A549 (cell line): Measurements from ENCODE around the gene SLC18A3.

Experiments
- BHLHE40 ChIP-seq: IDR thresholded peaks from 2 replicates; pipeline ENCODE4 v1.6.1; 2012; ENCODE audit warnings: low read depth, low read length, inconsistent platforms
- CTCF ChIP-seq: fragments of >200 bp; sonication (Bioruptor Twin); formaldehyde crosslinking; IDR thresholded peaks from 3 replicates; pipeline ENCODE4 v1.5.1; 2016
- EP300 ChIP-seq, 2 experiments: fragments of >200 bp; sonication (Bioruptor Twin); formaldehyde crosslinking; IDR thresholded peaks; 2 replicates in 1 of 2; 3 replicates in 1 of 2; pipeline ENCODE4 v1.6.1; 2016 to 2017
- HES2 ChIP-seq: fragments of >200 bp; sonication (Bioruptor Twin); formaldehyde crosslinking; IDR thresholded peaks from 2 replicates; pipeline ENCODE4 v1.6.1; 2016
- USF2 ChIP-seq: fragments of 450-650 bp; IDR thresholded peaks from 2 replicates; pipeline ENCODE4 v1.6.1; 2014; ENCODE audit warnings: antibody characterized with exemption
- ZNF302 ChIP-seq: fragments of 250-450 bp; sonication (Bioruptor Pico); IDR thresholded peaks from 2 replicates; pipeline ENCODE4 v1.9.0; 2021; ENCODE audit warnings: inconsistent platforms, mild to moderate bottlenecking, moderate library complexity

GRCh38 chr10:49625411-49625810 is 15.3 kb downstream of the SLC18A3 start:
- TF ChIP-seq ZNF302 (CRISPR knock-in tag) (no peak), CTCF (no peak), USF2 (no peak), EP300 (IDR thresholded peaks at IDR 0.05) (no peak), HES2 (no peak), BHLHE40 (no peak)
